IPS DF 6.9 (cell line): Measurements from ENCODE around the gene FBRSL1.

Source experiments
- DNase-seq: peaks from one replicate; pipeline ENCODE4 v3.0.0-alpha.2; 2013; ENCODE audit warnings: low read depth, low spot score
- H3K27ac ChIP-seq: one replicate; pipeline ENCODE4 v1.5.1; 2013; ENCODE audit warnings: low read length, control low read depth
- H3K27me3 ChIP-seq: 2 replicates; pipeline ENCODE4 v1.6.1; 2013; ENCODE audit warnings: mild to moderate bottlenecking, low read length; ENCODE audit not compliant: control insufficient read depth, insufficient read depth
- H3K36me3 ChIP-seq: 2 replicates; pipeline ENCODE4 v1.6.1; 2013; ENCODE audit warnings: low read length; ENCODE audit not compliant: control insufficient read depth, insufficient read depth
- H3K4me1 ChIP-seq: 2 replicates; pipeline ENCODE4 v1.6.1; 2013; ENCODE audit warnings: low read length; ENCODE audit not compliant: control insufficient read depth, insufficient read depth
- H3K4me3 ChIP-seq: 2 replicates; pipeline ENCODE4 v1.5.1; 2013; ENCODE audit warnings: mild to moderate bottlenecking, low read length
- H3K9me3 ChIP-seq: 2 replicates; pipeline ENCODE4 v1.6.1; 2013; ENCODE audit warnings: low read length, inconsistent platforms; ENCODE audit not compliant: control insufficient read depth, insufficient read depth
- WGBS: extraction: QIAGEN DNeasy Blood & Tissue Kit; methylation state at CpG from one replicate; pipeline ENCODE4 v1.1.7; 2013; ENCODE audit warnings: mixed read lengths, missing lambda C conversion rate; ENCODE audit not compliant: insufficient read length, insufficient coverage; 5-methylcytosine and 5-hydroxymethylcytosine counted together

Gene FBRSL1

GRCh38 chr12:132505105-132505851 lies 15.3 kb downstream of the FBRSL1 start:
- Histone ChIP-seq H3K27ac (no peak overlapping the region), H3K27me3 (no peaks in the 10 kb centered on the region), H3K4me3 (no peak overlapping the region), H3K36me3 (peaks cover 5% of the 10 kb centered on the region; the same call in 1 of the 2 replicates), H3K9me3 (no peaks in the 10 kb centered on the region), H3K4me1 (peaks cover 12% of the 10 kb centered on the region)
- DNase-seq = no peak
- WGBS = no CpG with 5 or more reads among the region's 27 CpGs

GRCh38 chr12:132505852-132506219 lies 15.9 kb downstream of the FBRSL1 start:
- Histone ChIP-seq H3K9me3 (no peaks in the 10 kb centered on the region), H3K27ac (no peak overlapping the region), H3K36me3 (peaks cover 5% of the 10 kb centered on the region; the same call in 1 of the 2 replicates), H3K27me3 (no peaks in the 10 kb centered on the region), H3K4me1 (peaks cover 12% of the 10 kb centered on the region), H3K4me3 (no peak overlapping the region)
- WGBS = no CpG with 5 or more reads among the region's 10 CpGs
- DNase-seq = no peak

GRCh38 chr12:132506328-132507160 lies 16.6 kb downstream of the FBRSL1 start:
- Histone ChIP-seq H3K27ac (no peak overlapping the region), H3K4me3 (no peak overlapping the region), H3K9me3 (no peaks in the 10 kb centered on the region), H3K36me3 (peaks cover 5% of the 10 kb centered on the region; the same call in 1 of the 2 replicates), H3K27me3 (no peaks in the 10 kb centered on the region), H3K4me1 (peaks cover 11% of the 10 kb centered on the region)
- no CpG with 5 or more reads among the region's 32 CpGs for WGBS
- no peak for DNase-seq

GRCh38 chr12:132507161-132507538 lies 17.2 kb downstream of the FBRSL1 start:
- H3K27me3 ChIP-seq = no peaks in the 10 kb centered on the region
- WGBS = no CpG with 5 or more reads among the region's 15 CpGs
- no peak overlapping the region for H3K27ac ChIP-seq
- H3K4me3 ChIP-seq = no peak overlapping the region
- H3K36me3 ChIP-seq = peaks cover 5% of the 10 kb centered on the region; the same call in 1 of the 2 replicates
- H3K9me3 ChIP-seq = no peaks in the 10 kb centered on the region
- peaks cover 9% of the 10 kb centered on the region for H3K4me1 ChIP-seq
- no peak for DNase-seq

GRCh38 chr12:132507656-132508490 lies 17.9 kb downstream of the FBRSL1 start:
- no peaks in the 10 kb centered on the region for H3K27me3 ChIP-seq
- WGBS = no CpG with 5 or more reads among the region's 31 CpGs
- H3K27ac ChIP-seq = no peak overlapping the region

GRCh38 chr12:132508491-132508740 lies 18.5 kb downstream of the FBRSL1 start:
- WGBS = no CpG with 5 or more reads among the region's 16 CpGs
- no peak overlapping the region for H3K27ac ChIP-seq
- no peak for DNase-seq
- no peaks in the 10 kb centered on the region for H3K9me3 ChIP-seq
- peaks cover 2% of the 10 kb centered on the region for H3K4me1 ChIP-seq
- peaks cover 5% of the 10 kb centered on the region; the same call in 1 of the 2 replicates for H3K36me3 ChIP-seq
- no peaks in the 10 kb centered on the region for H3K27me3 ChIP-seq
- H3K4me3 ChIP-seq = no peak overlapping the region

More at GRCh38 chr12:132507656-132508490, 17.9 kb downstream of the FBRSL1 start:
- H3K36me3 ChIP-seq = peaks cover 5% of the 10 kb centered on the region; the same call in 1 of the 2 replicates
- H3K4me1 ChIP-seq = peaks cover 4% of the 10 kb centered on the region
- DNase-seq = no peak
- H3K9me3 ChIP-seq = no peaks in the 10 kb centered on the region
- H3K4me3 ChIP-seq = no peak overlapping the region

- DNase-seq = no peak
Measured at GRCh38 chr12:132508860-132509732, 19.1 kb downstream of the FBRSL1 start.

GRCh38 chr12:132510111-132510724 lies 20.3 kb downstream of the FBRSL1 start:
- no CpG with 5 or more reads among the region's 33 CpGs for WGBS
- no peak overlapping the region for H3K27ac ChIP-seq
- H3K4me1 ChIP-seq = peaks cover 2% of the 10 kb centered on the region
- H3K9me3 ChIP-seq = no peaks in the 10 kb centered on the region
- no peak overlapping the region for H3K4me3 ChIP-seq
- no peaks in the 10 kb centered on the region for H3K27me3 ChIP-seq
- H3K36me3 ChIP-seq = peaks cover 5% of the 10 kb centered on the region; the same call in 1 of the 2 replicates
- no peak for DNase-seq

More at GRCh38 chr12:132508860-132509732, 19.1 kb downstream of the FBRSL1 start:
- Histone ChIP-seq H3K4me3 (no peak overlapping the region), H3K27me3 (no peaks in the 10 kb centered on the region), H3K36me3 (peaks cover 5% of the 10 kb centered on the region; the same call in 1 of the 2 replicates), H3K27ac (no peak overlapping the region), H3K4me1 (peaks cover 2% of the 10 kb centered on the region), H3K9me3 (no peaks in the 10 kb centered on the region)
- WGBS = no CpG with 5 or more reads among the region's 53 CpGs

- Histone ChIP-seq H3K4me3 (no peak overlapping the region), H3K27ac (no peak overlapping the region), H3K27me3 (no peaks in the 10 kb centered on the region), H3K9me3 (no peaks in the 10 kb centered on the region), H3K36me3 (peaks cover 5% of the 10 kb centered on the region; the same call in 1 of the 2 replicates), H3K4me1 (peaks cover 2% of the 10 kb centered on the region)
- DNase-seq = no peak
- no CpG with 5 or more reads among the region's 25 CpGs for WGBS
Measured at GRCh38 chr12:132510746-132511477, 21.0 kb downstream of the FBRSL1 start.
